AG09319 (cell line): ENCODE measurements around the gene UBL7.
"Not testable (repeated sequence)": the region's sequence is repeated elsewhere in the genome, so short reads cannot be mapped to it uniquely, and the experiment has no call there.

Experiments used
- DNase-seq: peaks from one replicate; pipeline ENCODE4 v3.0.0-alpha.2; 2010; ENCODE audit warnings: low read depth; ENCODE audit errors: extremely low read depth
- CTCF ChIP-seq: IDR thresholded peaks from 2 replicates; pipeline ENCODE4 v1.5.1; 2011; ENCODE audit warnings: low read depth, mild to moderate bottlenecking, inconsistent platforms, low read length, moderate library complexity

Gene UBL7

GRCh38 chr15:74482661-74483060, 21.7 kb upstream of the UBL7 start:
- TF ChIP-seq CTCF: peak; percentile 3
- DNase-seq: no peak

DNA sequence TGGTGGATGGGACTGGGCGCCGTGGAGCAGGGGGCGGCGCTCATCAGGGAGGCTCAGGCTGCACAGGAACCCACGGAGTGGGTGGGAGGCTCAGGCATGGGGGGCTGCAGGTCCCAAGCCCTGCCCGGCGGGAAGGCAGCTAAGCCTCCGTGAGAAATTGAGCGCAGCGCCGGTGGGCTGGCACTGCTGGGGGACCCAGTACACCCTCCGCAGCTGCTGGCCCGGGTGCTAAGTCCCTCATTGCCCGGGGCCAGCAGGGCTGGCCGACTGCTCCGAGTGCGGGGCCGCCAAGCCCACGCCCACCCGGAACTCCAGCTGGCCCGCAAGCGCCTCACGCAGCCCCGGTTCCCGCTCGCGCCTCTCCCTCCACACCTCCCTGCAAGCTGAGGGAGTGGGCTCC, 19.4 kb upstream of the UBL7 start:
- DNase-seq: not testable (repeated sequence)

- not testable (repeated sequence) for DNase-seq
Measured at GRCh38 chr15:74471621-74472020, 10.7 kb upstream of the UBL7 start.

DNA sequence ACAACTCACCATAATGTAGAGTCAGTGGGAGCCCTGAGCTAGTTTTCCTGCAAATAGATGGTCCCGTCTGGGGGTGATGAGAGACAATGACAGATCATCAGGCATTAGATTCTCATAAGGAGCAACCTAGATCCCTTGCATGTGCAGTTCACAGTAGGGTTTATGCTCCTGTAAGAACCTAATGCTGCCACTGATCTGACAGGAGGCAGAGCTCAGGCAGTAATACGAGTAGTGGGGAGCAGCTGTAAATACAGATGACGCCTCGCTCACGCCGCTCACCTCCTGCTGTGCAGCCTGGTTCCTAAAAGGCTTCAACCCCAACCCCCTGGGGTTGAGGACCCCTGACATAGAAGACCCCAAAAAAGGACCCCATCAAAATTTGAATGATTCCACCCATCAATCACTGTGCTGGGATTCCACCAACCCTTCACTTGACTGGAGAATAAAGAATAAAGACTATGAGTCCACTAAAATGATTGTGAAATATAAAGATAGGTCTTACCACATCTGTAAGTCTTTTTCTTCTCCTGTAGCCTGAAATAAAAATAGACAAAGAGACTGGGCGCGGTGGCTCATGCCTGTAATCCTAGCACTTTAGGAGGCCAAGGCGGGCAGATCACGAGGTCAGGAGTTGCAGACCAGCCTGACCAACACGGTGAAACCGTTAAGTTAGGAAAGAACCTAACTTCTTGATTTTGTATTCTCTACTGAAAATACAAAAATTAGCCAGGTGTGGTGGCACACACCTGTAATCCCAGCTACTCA, 9.9 kb upstream of the UBL7 start:
- TF ChIP-seq CTCF: no peak
- DNase-seq: no peak

GRCh38 chr15:74468341-74469032, 7.5 kb upstream of the UBL7 start:
- TF ChIP-seq CTCF: no peak
- DNase-seq: no peak

DNA sequence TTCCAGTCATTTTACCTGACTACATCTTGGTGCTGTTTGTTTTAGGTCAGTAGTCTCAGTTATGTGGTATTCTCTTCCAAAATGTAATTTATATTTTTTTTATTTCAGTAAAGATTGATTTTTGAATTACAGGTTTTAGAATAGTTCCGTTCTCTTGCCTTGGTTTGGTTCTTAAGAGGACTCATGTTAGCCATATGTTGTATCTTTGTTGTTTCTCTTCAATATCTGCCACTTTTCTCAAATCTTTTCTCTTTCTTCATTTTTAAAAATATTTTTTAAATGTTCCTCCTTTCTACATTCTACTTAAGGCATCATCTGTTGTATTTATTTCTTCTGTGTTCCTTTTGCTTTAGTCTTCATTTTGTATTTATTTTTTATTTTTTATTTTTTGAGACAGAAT, 5.6 kb upstream of the UBL7 start:
- DNase-seq: no peak
- TF ChIP-seq CTCF: no peak

DNA sequence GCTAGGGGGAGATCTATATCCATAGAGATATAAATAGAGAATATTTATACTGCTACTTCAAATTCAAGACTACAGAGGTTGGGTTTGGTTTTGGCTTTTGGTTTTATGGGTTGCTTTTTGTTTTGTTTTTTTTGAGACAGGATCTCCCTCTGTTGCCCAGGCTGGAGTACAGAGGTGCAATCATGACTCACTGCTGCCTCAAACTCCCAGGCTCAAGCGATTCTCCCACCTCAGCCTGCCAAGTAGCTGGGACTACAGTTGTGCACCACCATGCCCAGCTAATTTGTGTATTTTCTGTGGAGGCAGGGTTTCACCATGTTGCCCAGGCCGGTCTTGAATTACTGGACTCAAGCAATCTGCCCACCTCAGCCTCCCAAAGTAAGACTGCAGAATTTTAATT, 3.9 kb upstream of the UBL7 start:
- DNase-seq: no peak
- no peak for TF ChIP-seq CTCF

- TF ChIP-seq CTCF: no peak
Measured at GRCh38 chr15:74464216-74464615, 3.3 kb upstream of the UBL7 start.

More at GRCh38 chr15:74464216-74464615, 3.3 kb upstream of the UBL7 start:
- no peak for DNase-seq
